Caco-2 (cell line): ENCODE measurements around the gene NLK. TPM values are rescaled to one million over a fixed set of nuclear protein-coding genes. Genes with fewer than 3 reads are reported as not detected.

Experiments
- BruUV-seq: library from RNA; stranded (reverse); fragments of 400-500 nt; replicated peaks from 2 replicates; lab custom pipeline; 2021; lab: Mats Ljungman, UMichigan
- CTCF ChIA-PET: fragments of 300-600 bp; sonication (Branson Sonifier 250); formaldehyde crosslinking; loops from one replicate; lab custom pipeline; 2022; ENCODE audit warnings: antibody characterized with exemption; lab: Charles Lee
- POLR2A ChIA-PET: fragments of 300-600 bp; sonication (Branson Sonifier 250); formaldehyde crosslinking; loops from one replicate; lab custom pipeline; 2022; ENCODE audit warnings: antibody characterized with exemption; lab: Charles Lee
- DNase-seq, 2 experiments: peaks; one replicate each; pipeline versions ENCODE4 v3.0.0 to v3.0.0-alpha.2; 2020 to 2022
- H3K27me3 ChIP-seq: replicated peaks from 2 replicates; pipeline ENCODE4 v1.6.0; 2011; ENCODE audit warnings: low read length; ENCODE audit not compliant: control insufficient read depth, insufficient read depth
- H3K36me3 ChIP-seq: 2 replicates; pipeline ENCODE4 v1.5.1; 2011; ENCODE audit warnings: low read length; ENCODE audit not compliant: control insufficient read depth, insufficient read depth
- H3K4me1 ChIP-seq: fragments of 250-450 bp; sonication (Bioruptor Pico); 2 replicates; pipeline ENCODE4 v1.5.1; 2020; ENCODE audit warnings: mild to moderate bottlenecking
- H3K4me3 ChIP-seq: 2 replicates; pipeline ENCODE4 v1.5.1; 2011; ENCODE audit warnings: low read depth, mild to moderate bottlenecking, control low read depth, low read length
- H3K9me3 ChIP-seq: fragments of 250-450 bp; sonication (Bioruptor Pico); 2 replicates; pipeline ENCODE4 v1.5.1; 2020; ENCODE audit warnings: mild to moderate bottlenecking, moderate library complexity
- H3K27ac Mint-ChIP-seq: one replicate; pipeline ENCODE4 v1.8.0; 2022; ENCODE audit warnings: mixed read lengths; ENCODE audit not compliant: unreplicated experiment
- H3K27me3 Mint-ChIP-seq: one replicate; pipeline ENCODE4 v1.8.0; 2022; ENCODE audit warnings: mixed read lengths; ENCODE audit not compliant: insufficient read depth, unreplicated experiment
- H3K36me3 Mint-ChIP-seq: one replicate; pipeline ENCODE4 v1.8.0; 2022; ENCODE audit warnings: mild to moderate bottlenecking, mixed read lengths; ENCODE audit not compliant: insufficient read depth, unreplicated experiment
- H3K4me1 Mint-ChIP-seq: one replicate; pipeline ENCODE4 v1.8.0; 2022; ENCODE audit warnings: low read depth, mixed read lengths; ENCODE audit not compliant: unreplicated experiment
- H3K4me3 Mint-ChIP-seq: one replicate; pipeline ENCODE4 v1.8.0; 2022; ENCODE audit warnings: mild to moderate bottlenecking, moderate library complexity, mixed read lengths; ENCODE audit not compliant: unreplicated experiment
- H3K9me3 Mint-ChIP-seq: one replicate; pipeline ENCODE4 v1.8.0; 2022; ENCODE audit warnings: mixed read lengths; ENCODE audit not compliant: unreplicated experiment
- CTCF ChIP-seq, 2 experiments: fragments of 200-600 bp in 1 of 2; IDR thresholded peaks; 1 replicate in 1 of 2; 2 replicates in 1 of 2; pipeline versions ENCODE4 v1.5.1 to v1.8.0; 2011 to 2022; ENCODE audit warnings: antibody characterized with exemption in 1 of 2, control low read depth in 1 of 2, inconsistent platforms in 1 of 2, low read depth in 1 of 2, low read length in 1 of 2, mild to moderate bottlenecking in 1 of 2, moderate library complexity in 1 of 2; ENCODE audit not compliant: insufficient read depth in 1 of 2, severe bottlenecking in 1 of 2, unreplicated experiment in 1 of 2
- intact Hi-C: fragments of 100-400 bp; cut with micrococcal nuclease; formaldehyde crosslinking; loops from one replicate; pipeline ENCODE4 v1.10.0; 2022; ENCODE audit not compliant: unreplicated experiment
- total RNA-seq: library from RNA; stranded (reverse); gene quantifications from 2 replicates; pipeline ENCODE4 v1.2.3, GENCODE V29; 2022

NLK gene
- total RNA-seq, 1 experiment from 2014 or later = 87.3 TPM

GRCh38 chr17:28191018-28191417, 148.5 kb downstream of the NLK start:
- H3K36me3 ChIP-seq = peaks cover 3% of the 10 kb centered on the region; the same call in 1 of the 2 replicates
- CTCF ChIA-PET = interaction anchor here (0.6 to 2.1 kb wide), 2 partner anchors 61 to 120 kb away, joined by 4 to 7 read pairs; no protein-coding TSS in a partner anchor
- peaks cover 55% of the 10 kb centered on the region for H3K36me3 Mint-ChIP-seq

GRCh38 chr17:28193241-28193640, 150.8 kb downstream of the NLK start:
- H3K27ac Mint-ChIP-seq = no peak overlapping the region
- H3K4me3 Mint-ChIP-seq = no peak overlapping the region
- Histone ChIP-seq H3K4me1 (peaks cover 20% of the 10 kb centered on the region), H3K27me3 (no peaks in the 10 kb centered on the region), H3K4me3 (no peak overlapping the region), H3K36me3 (peaks cover 3% of the 10 kb centered on the region; the same call in 1 of the 2 replicates), H3K9me3 (no peaks in the 10 kb centered on the region)
- H3K9me3 Mint-ChIP-seq = no peaks in the 10 kb centered on the region
- BruUV-seq = no TSS peak
- no peak for TF ChIP-seq CTCF (IDR thresholded peaks at IDR 0.05; ENCODE audit: insufficient read depth in 1 of 2, low read depth in 1 of 2, low read length in 1 of 2, severe bottlenecking in 1 of 2, unreplicated experiment in 1 of 2)
- ChIA-PET CTCF (interaction anchor here (0.6 kb wide), 1 partner anchor 152 kb away, joined by 3 read pairs; no protein-coding TSS in a partner anchor), POLR2A (no interaction called here)
- DNase-seq = no peak
- peaks cover 17% of the 10 kb centered on the region for H3K4me1 Mint-ChIP-seq
- peaks cover 69% of the 10 kb centered on the region for H3K36me3 Mint-ChIP-seq
- no peaks in the 10 kb centered on the region for H3K27me3 Mint-ChIP-seq
- intact Hi-C loops = loop anchor here (5.0 kb wide), 1 partner anchor 49 kb away; no protein-coding TSS in a partner anchor

More at GRCh38 chr17:28191018-28191417, 148.5 kb downstream of the NLK start:
- 0 out of 2 replicates have a peak, but pooled peaks cover 3% of the 10 kb centered on the region for H3K9me3 ChIP-seq
- no peak for DNase-seq
- peaks cover 17% of the 10 kb centered on the region for H3K4me1 Mint-ChIP-seq
- POLR2A ChIA-PET = no interaction called here
- H3K27me3 Mint-ChIP-seq = no peaks in the 10 kb centered on the region
- no peaks in the 10 kb centered on the region for H3K9me3 Mint-ChIP-seq
- H3K27me3 ChIP-seq = no peaks in the 10 kb centered on the region
- peaks cover 22% of the 10 kb centered on the region for H3K4me1 ChIP-seq
- no peak for TF ChIP-seq CTCF (IDR thresholded peaks at IDR 0.05; ENCODE audit: insufficient read depth in 1 of 2, low read depth in 1 of 2, low read length in 1 of 2, severe bottlenecking in 1 of 2, unreplicated experiment in 1 of 2)
- intact Hi-C loops = loop anchor here (5.0 kb wide), 1 partner anchor 51 kb away; no protein-coding TSS in a partner anchor
- BruUV-seq = no TSS peak
- H3K27ac Mint-ChIP-seq = no peak overlapping the region
- no peak overlapping the region for H3K4me3 ChIP-seq
- H3K4me3 Mint-ChIP-seq = no peak overlapping the region

GRCh38 chr17:28194382-28194781, 151.9 kb downstream of the NLK start:
- no peak for DNase-seq
- Mint-ChIP-seq H3K36me3 (peaks cover 81% of the 10 kb centered on the region), H3K4me3 (no peak overlapping the region), H3K9me3 (no peaks in the 10 kb centered on the region), H3K27ac (no peak overlapping the region), H3K27me3 (no peaks in the 10 kb centered on the region), H3K4me1 (peaks cover 9% of the 10 kb centered on the region)
- Histone ChIP-seq H3K36me3 (peaks cover 3% of the 10 kb centered on the region; the same call in 1 of the 2 replicates), H3K27me3 (no peaks in the 10 kb centered on the region), H3K4me1 (peaks cover 8% of the 10 kb centered on the region), H3K4me3 (no peak overlapping the region), H3K9me3 (no peaks in the 10 kb centered on the region)
- ChIA-PET POLR2A (interaction anchor here (0.5 kb wide), 1 partner anchor 153 kb away, joined by 3 read pairs; no protein-coding TSS in a partner anchor), CTCF (no interaction called here)
- TF ChIP-seq CTCF (IDR thresholded peaks at IDR 0.05; ENCODE audit: insufficient read depth in 1 of 2, low read depth in 1 of 2, low read length in 1 of 2, severe bottlenecking in 1 of 2, unreplicated experiment in 1 of 2) = no peak
- intact Hi-C loops = loop anchor here (5.0 kb wide), 1 partner anchor 48 kb away; no protein-coding TSS in a partner anchor
- no TSS peak for BruUV-seq
